GM21576 (cell line): ENCODE data around the gene ATP5F1D.
"Not testable (repeated sequence)": the region's sequence is repeated elsewhere in the genome, so short reads cannot be mapped to it uniquely, and the experiment has no call there.

Experiments
- ATAC-seq: cut with Tn5 transposase; IDR thresholded peaks from one replicate; pipeline ENCODE4 v1.9.1; 2021; ENCODE audit warnings: mild to moderate bottlenecking, moderate library complexity; ENCODE audit not compliant: unreplicated experiment

The ATP5F1D gene

GRCh38 chr19:1245494-1246264, 4.1 kb downstream of the ATP5F1D start:
- ATAC-seq, result no peak

GRCh38 chr19:1246265-1247087, 4.9 kb downstream of the ATP5F1D start:
- ATAC-seq, result not testable (repeated sequence)

- ATAC-seq, result no peak
Measured at GRCh38 chr19:1247748-1248138, 6.2 kb downstream of the ATP5F1D start.

- ATAC-seq, result peak; percentile 3
Measured at GRCh38 chr19:1248139-1248785, 6.7 kb downstream of the ATP5F1D start, which contains the start of gene MIDN. Gene MIDN (plus strand): TSS chr19:1248583. CDS start chr19:1250297, 1,714 bp downstream.

GRCh38 chr19:1248786-1249297, 7.3 kb downstream of the ATP5F1D start:
- peak; percentile 24 for ATAC-seq

GRCh38 chr19:1249298-1249989, 7.9 kb downstream of the ATP5F1D start:
- ATAC-seq, result peak; percentile 34

GRCh38 chr19:1249990-1250436, 8.5 kb downstream of the ATP5F1D start:
- no peak for ATAC-seq

- ATAC-seq, result no peak
Measured at GRCh38 chr19:1250437-1251260, 9.1 kb downstream of the ATP5F1D start.

GRCh38 chr19:1251330-1252220, 10.0 kb downstream of the ATP5F1D start:
- no peak for ATAC-seq

- ATAC-seq, result no peak
Measured at GRCh38 chr19:1252221-1252820, 10.8 kb downstream of the ATP5F1D start.

GRCh38 chr19:1252821-1253513, 11.4 kb downstream of the ATP5F1D start:
- no peak for ATAC-seq

GRCh38 chr19:1253514-1254080, 12.0 kb downstream of the ATP5F1D start:
- no peak for ATAC-seq

GRCh38 chr19:1254081-1254527, 12.6 kb downstream of the ATP5F1D start:
- no peak for ATAC-seq

GRCh38 chr19:1254530-1255185, 13.1 kb downstream of the ATP5F1D start:
- no peak for ATAC-seq

- ATAC-seq, result no peak
Measured at GRCh38 chr19:1255186-1256161, 13.9 kb downstream of the ATP5F1D start.
